Hematopoietic multipotent progenitor cell treated with erythropoietin and hydrocortisone succinate and interleukin-3 and kit ligand, for 8 days (in vitro differentiated cells): ENCODE measurements around the gene SLC15A5.

Experiments
- DNase-seq: peaks from one replicate; pipeline ENCODE4 v3.0.0-alpha.2; 2015

SLC15A5 gene

GRCh38 chr12:16277585-16277984, at the start of gene SLC15A5:
TSS of gene SLC15A5 (minus strand) at chr12:16277685. CDS start at chr12:16277685, 0 bp downstream.
- no peak for DNase-seq

- DNase-seq, result no peak
These were observed 47.9 kb upstream of the SLC15A5 start for GRCh38 chr12:16325426-16325825.

- no peak for DNase-seq
These were observed 47.3 kb upstream of the SLC15A5 start for GRCh38 chr12:16324772-16325171.

- DNase-seq, result no peak
These were observed 46.8 kb upstream of the SLC15A5 start for GRCh38 chr12:16324272-16324671.

- no peak for DNase-seq
These were observed 46.2 kb upstream of the SLC15A5 start for GRCh38 chr12:16323638-16324037.

GRCh38 chr12:16323010-16323409, 45.5 kb upstream of the SLC15A5 start:
- no peak for DNase-seq

- no peak for DNase-seq
These were observed 33.4 kb upstream of the SLC15A5 start for GRCh38 chr12:16310934-16311333.

- DNase-seq, result no peak
These were observed 30.5 kb upstream of the SLC15A5 start for GRCh38 chr12:16307856-16308475.

- DNase-seq, result no peak
These were observed 26.5 kb upstream of the SLC15A5 start for GRCh38 chr12:16303939-16304338.

GRCh38 chr12:16300736-16301135, 23.3 kb upstream of the SLC15A5 start:
- no peak for DNase-seq

- no peak for DNase-seq
These were observed 22.6 kb upstream of the SLC15A5 start for GRCh38 chr12:16300122-16300521.

GRCh38 chr12:16299403-16299802, 21.9 kb upstream of the SLC15A5 start:
- no peak for DNase-seq

GRCh38 chr12:16297521-16297920, 20.0 kb upstream of the SLC15A5 start:
- DNase-seq, result no peak

- no peak for DNase-seq
These were observed 17.0 kb upstream of the SLC15A5 start for GRCh38 chr12:16294376-16294956.

- no peak for DNase-seq
These were observed 13.5 kb upstream of the SLC15A5 start for GRCh38 chr12:16291032-16291431.

- no peak for DNase-seq
These were observed 8.1 kb upstream of the SLC15A5 start for GRCh38 chr12:16285586-16285985.

GRCh38 chr12:16282978-16283377, 5.5 kb upstream of the SLC15A5 start:
- no peak for DNase-seq

- no peak for DNase-seq
These were observed 4.6 kb upstream of the SLC15A5 start for GRCh38 chr12:16282081-16282480.

- no peak for DNase-seq
These were observed 3.7 kb upstream of the SLC15A5 start for GRCh38 chr12:16281157-16281556.

GRCh38 chr12:16272222-16272621, 5.3 kb downstream of the SLC15A5 start:
- DNase-seq, result no peak

- no peak for DNase-seq
These were observed 6.4 kb downstream of the SLC15A5 start for GRCh38 chr12:16271062-16271461.

GRCh38 chr12:16269946-16270345, 7.5 kb downstream of the SLC15A5 start:
- no peak for DNase-seq

GRCh38 chr12:16266085-16266484, 11.4 kb downstream of the SLC15A5 start:
- DNase-seq, result no peak

GRCh38 chr12:16261944-16262475, 15.5 kb downstream of the SLC15A5 start:
- no peak for DNase-seq

GRCh38 chr12:16260206-16260605, 17.3 kb downstream of the SLC15A5 start:
- DNase-seq, result no peak
